ENCODE results near the gene FAM174A.

The FAM174A gene

GRCh38 chr5:100614308-100614707 is 79.1 kb downstream of the FAM174A start:
- no peak for TF ChIP-seq CTCF (IDR thresholded peaks at IDR 0.05; ENCODE audit: insufficient read depth, low read depth, low read length, missing control alignments)
- DNase-seq (ENCODE audit: low read depth), result no peak
- no peak overlapping the region for H3K4me3 ChIP-seq (ENCODE audit: low read depth, low read length)

- no peak for DNase-seq (ENCODE audit: low read depth)
- no peak overlapping the region for H3K4me3 ChIP-seq (ENCODE audit: low read depth, low read length)
- no peak for TF ChIP-seq CTCF (IDR thresholded peaks at IDR 0.05; ENCODE audit: insufficient read depth, low read depth, low read length, missing control alignments)
These were observed 80.2 kb downstream of the FAM174A start for GRCh38 chr5:100615362-100615761.

- no peak overlapping the region for H3K4me3 ChIP-seq (ENCODE audit: low read depth, low read length)
- DNase-seq (ENCODE audit: low read depth), result no peak
- TF ChIP-seq CTCF (IDR thresholded peaks at IDR 0.05; ENCODE audit: insufficient read depth, low read depth, low read length, missing control alignments), result no peak
These were observed 81.1 kb downstream of the FAM174A start for GRCh38 chr5:100616291-100616690.

GRCh38 chr5:100616981-100617380 is 81.8 kb downstream of the FAM174A start:
- no peak for DNase-seq (ENCODE audit: low read depth)
- no peak overlapping the region for H3K4me3 ChIP-seq (ENCODE audit: low read depth, low read length)
- TF ChIP-seq CTCF (IDR thresholded peaks at IDR 0.05; ENCODE audit: insufficient read depth, low read depth, low read length, missing control alignments), result no peak

GRCh38 chr5:100623719-100624118 is 88.5 kb downstream of the FAM174A start:
- no peak overlapping the region for H3K4me3 ChIP-seq (ENCODE audit: low read depth, low read length)
- DNase-seq (ENCODE audit: low read depth), result peak; percentile 53
- peak; percentile 50 for TF ChIP-seq CTCF (IDR thresholded peaks at IDR 0.05; ENCODE audit: insufficient read depth, low read depth, low read length, missing control alignments)

GRCh38 chr5:100634937-100635534 is 99.9 kb downstream of the FAM174A start:
- no peak overlapping the region for H3K4me3 ChIP-seq (ENCODE audit: low read depth, low read length)
- DNase-seq (ENCODE audit: low read depth), result peak; percentile 38
- no peak for TF ChIP-seq CTCF (IDR thresholded peaks at IDR 0.05; ENCODE audit: insufficient read depth, low read depth, low read length, missing control alignments)

Data from GM12865 (cell line).